Middle frontal gyrus (tissue), 1 donor: ENCODE results near the gene POU2AF1.

ENCODE experiments used
- DNase-seq: peaks from one replicate; pipeline ENCODE4 v3.0.0-alpha.2; 2015; ENCODE audit warnings: low spot score; ENCODE audit errors: extremely low spot score

The POU2AF1 gene

GRCh38 chr11:111347723-111348115 is 31.4 kb downstream of the POU2AF1 start:
- no peak for DNase-seq

- no peak for DNase-seq
These were observed 31.9 kb downstream of the POU2AF1 start for GRCh38 chr11:111347002-111347722.

- no peak for DNase-seq
These were observed 35.0 kb downstream of the POU2AF1 start for GRCh38 chr11:111344032-111344431.

- DNase-seq, result no peak
These were observed 36.7 kb downstream of the POU2AF1 start for GRCh38 chr11:111342329-111342728.

- no peak for DNase-seq
These were observed 39.2 kb downstream of the POU2AF1 start for GRCh38 chr11:111339758-111340388.

- DNase-seq, result no peak
These were observed 42.4 kb downstream of the POU2AF1 start for GRCh38 chr11:111336582-111337256.

- no peak for DNase-seq
These were observed 43.0 kb downstream of the POU2AF1 start for GRCh38 chr11:111336062-111336461.

- no peak for DNase-seq
These were observed 43.5 kb downstream of the POU2AF1 start for GRCh38 chr11:111335549-111335948.

- no peak for DNase-seq
These were observed 44.3 kb downstream of the POU2AF1 start for GRCh38 chr11:111334532-111335502.

- DNase-seq, result no peak
These were observed 47.2 kb downstream of the POU2AF1 start for GRCh38 chr11:111331711-111332479.

GRCh38 chr11:111330234-111330893 is 48.7 kb downstream of the POU2AF1 start:
- no peak for DNase-seq

- DNase-seq, result no peak
These were observed 49.5 kb downstream of the POU2AF1 start for GRCh38 chr11:111329306-111330204.

GRCh38 chr11:111327908-111328624 is 51.0 kb downstream of the POU2AF1 start:
- no peak for DNase-seq

- no peak for DNase-seq
These were observed 52.3 kb downstream of the POU2AF1 start for GRCh38 chr11:111326824-111327223.

- no peak for DNase-seq
These were observed 53.8 kb downstream of the POU2AF1 start for GRCh38 chr11:111325259-111325658.

GRCh38 chr11:111324277-111324720 is 54.8 kb downstream of the POU2AF1 start:
- DNase-seq, result no peak

GRCh38 chr11:111322534-111322933 is 56.5 kb downstream of the POU2AF1 start:
- no peak for DNase-seq
